Suprapubic skin (tissue), 3 donors: ENCODE data around the gene PLCL1.

Source experiments
- CTCF ChIP-seq, 2 donors: fragments of 200-600 bp in 1 of 2; fragments of 450-650 bp in 1 of 2; sonication (generic) in 1 of 2; IDR thresholded peaks; one replicate each; pipeline ENCODE4 v1.5.1; 2016 to 2019; ENCODE audit warnings: antibody characterized with exemption in 2 of 2, mild to moderate bottlenecking in 1 of 2, moderate library complexity in 1 of 2
- POLR2A ChIP-seq, 2 donors: fragments of 450-650 bp; IDR thresholded peaks; one replicate each; pipeline ENCODE4 v1.6.1; 2017; ENCODE audit warnings: antibody characterized with exemption in 2 of 2, mild to moderate bottlenecking in 2 of 2, moderate library complexity in 2 of 2

GRCh38 chr2:197934261-197934933 is 130.0 kb downstream of the PLCL1 start:
- TF ChIP-seq POLR2A (IDR thresholded peaks at IDR 0.05) (no peak), CTCF (IDR thresholded peaks at IDR 0.05) (no peak)
